GM18505 (cell line): ENCODE measurements around the gene LRRN2.

Experiments
- ATAC-seq: cut with Tn5 transposase; IDR thresholded peaks from one replicate; pipeline ENCODE4 v1.9.1; 2021; ENCODE audit not compliant: unreplicated experiment
- POLR2A ChIP-seq: IDR thresholded peaks from 4 replicates; pipeline ENCODE4 v1.6.1; 2011; ENCODE audit warnings: borderline replicate concordance; ENCODE audit not compliant: insufficient read depth, insufficient read length; ENCODE audit errors: extremely low read depth

LRRN2 gene

GRCh38 chr1:204616641-204617040, 68.9 kb downstream of the LRRN2 start:
- no peak for ATAC-seq
- TF ChIP-seq POLR2A, result no peak

- no peak for ATAC-seq
- TF ChIP-seq POLR2A, result no peak
Observed at GRCh38 chr1:204615881-204616280, 69.7 kb downstream of the LRRN2 start.

GRCh38 chr1:204613636-204614035, 71.9 kb downstream of the LRRN2 start:
- ATAC-seq, result no peak

GRCh38 chr1:204612326-204612725, 73.2 kb downstream of the LRRN2 start:
- no peak for ATAC-seq
- TF ChIP-seq POLR2A, result no peak

More at GRCh38 chr1:204613636-204614035, 71.9 kb downstream of the LRRN2 start:
- no peak for TF ChIP-seq POLR2A

GRCh38 chr1:204611036-204611435, 74.5 kb downstream of the LRRN2 start:
- TF ChIP-seq POLR2A, result no peak
- no peak for ATAC-seq

GRCh38 chr1:204607910-204608309, 77.6 kb downstream of the LRRN2 start:
- no peak for TF ChIP-seq POLR2A
- no peak for ATAC-seq

- no peak for TF ChIP-seq POLR2A
- no peak for ATAC-seq
Observed at GRCh38 chr1:204605791-204606190, 79.7 kb downstream of the LRRN2 start.

- TF ChIP-seq POLR2A, result no peak
- ATAC-seq, result no peak
Observed at GRCh38 chr1:204602871-204603542, 82.5 kb downstream of the LRRN2 start.

- TF ChIP-seq POLR2A, result no peak
- no peak for ATAC-seq
Observed at GRCh38 chr1:204602111-204602579, 83.4 kb downstream of the LRRN2 start.

GRCh38 chr1:204600968-204601367, 84.6 kb downstream of the LRRN2 start:
- no peak for ATAC-seq
- TF ChIP-seq POLR2A, result no peak

GRCh38 chr1:204600203-204600602, 85.3 kb downstream of the LRRN2 start:
- ATAC-seq, result no peak
- no peak for TF ChIP-seq POLR2A

- no peak for TF ChIP-seq POLR2A
- no peak for ATAC-seq
Observed at GRCh38 chr1:204599596-204599995, 85.9 kb downstream of the LRRN2 start.

GRCh38 chr1:204599098-204599497, 86.4 kb downstream of the LRRN2 start:
- TF ChIP-seq POLR2A, result no peak
- ATAC-seq, result no peak

- no peak for TF ChIP-seq POLR2A
Observed at GRCh38 chr1:204598319-204598969, 87.1 kb downstream of the LRRN2 start.

More at GRCh38 chr1:204598319-204598969, 87.1 kb downstream of the LRRN2 start:
- no peak for ATAC-seq
